ENCODE measurements around the gene MYH16. TPM values are rescaled to one million over a fixed set of nuclear protein-coding genes. Genes with fewer than 3 reads are reported as not detected.
"Not testable (repeated sequence)": the region's sequence is repeated elsewhere in the genome, so short reads cannot be mapped to it uniquely, and the experiment has no call there.

The MYH16 gene
- not detected for total RNA-seq
- polyA plus RNA-seq = not detected

- Histone ChIP-seq H3K36me3 (ENCODE audit: control insufficient read depth in 4 of 4, insufficient read depth in 3 of 4, low read depth in 1 of 4, low read length in 3 of 4) (no peaks in the 10 kb centered on the region), H3K27ac (ENCODE audit: low read depth in 1 of 2, low read length in 2 of 2) (no peak within 1 kb of the TSS), H3K9ac (ENCODE audit: low read depth in 1 of 2, low read length in 2 of 2) (no peak within 1 kb of the TSS), H3K4me3 (ENCODE audit: low read depth in 1 of 3, low read length in 3 of 3) (no peak within 1 kb of the TSS), H3K9me3 (ENCODE audit: control insufficient read depth in 4 of 4, low read length in 3 of 4) (no peaks in the 10 kb centered on the region), H3K4me1 (ENCODE audit: control insufficient read depth in 4 of 4, insufficient read depth in 4 of 4, low read length in 3 of 4) (no peaks in the 10 kb centered on the region), H3K27me3 (ENCODE audit: control insufficient read depth in 4 of 4, insufficient read depth in 4 of 4, low read length in 3 of 4) (no peaks in the 10 kb centered on the region)
- TF ChIP-seq MAX (IDR thresholded peaks at IDR 0.05) = no peak
- no peak for TF ChIP-seq RXRA (IDR thresholded peaks at IDR 0.05)
- TF ChIP-seq TAF1 (conservative IDR thresholded peaks at IDR 0.05) = no peak
- TF ChIP-seq RAD21 (IDR thresholded peaks at IDR 0.05) = no peak
- TF ChIP-seq GABPA (IDR thresholded peaks at IDR 0.05 in 1 of 2, conservative IDR thresholded peaks at IDR 0.05 in 1 of 2) = no peak
- no peak for TF ChIP-seq JUND (IDR thresholded peaks at IDR 0.05)
- TF ChIP-seq ZBTB33 (IDR thresholded peaks at IDR 0.05) = no peak
- no peak for TF ChIP-seq FOXA2 (IDR thresholded peaks at IDR 0.05)
- TF ChIP-seq, protein P1, sequence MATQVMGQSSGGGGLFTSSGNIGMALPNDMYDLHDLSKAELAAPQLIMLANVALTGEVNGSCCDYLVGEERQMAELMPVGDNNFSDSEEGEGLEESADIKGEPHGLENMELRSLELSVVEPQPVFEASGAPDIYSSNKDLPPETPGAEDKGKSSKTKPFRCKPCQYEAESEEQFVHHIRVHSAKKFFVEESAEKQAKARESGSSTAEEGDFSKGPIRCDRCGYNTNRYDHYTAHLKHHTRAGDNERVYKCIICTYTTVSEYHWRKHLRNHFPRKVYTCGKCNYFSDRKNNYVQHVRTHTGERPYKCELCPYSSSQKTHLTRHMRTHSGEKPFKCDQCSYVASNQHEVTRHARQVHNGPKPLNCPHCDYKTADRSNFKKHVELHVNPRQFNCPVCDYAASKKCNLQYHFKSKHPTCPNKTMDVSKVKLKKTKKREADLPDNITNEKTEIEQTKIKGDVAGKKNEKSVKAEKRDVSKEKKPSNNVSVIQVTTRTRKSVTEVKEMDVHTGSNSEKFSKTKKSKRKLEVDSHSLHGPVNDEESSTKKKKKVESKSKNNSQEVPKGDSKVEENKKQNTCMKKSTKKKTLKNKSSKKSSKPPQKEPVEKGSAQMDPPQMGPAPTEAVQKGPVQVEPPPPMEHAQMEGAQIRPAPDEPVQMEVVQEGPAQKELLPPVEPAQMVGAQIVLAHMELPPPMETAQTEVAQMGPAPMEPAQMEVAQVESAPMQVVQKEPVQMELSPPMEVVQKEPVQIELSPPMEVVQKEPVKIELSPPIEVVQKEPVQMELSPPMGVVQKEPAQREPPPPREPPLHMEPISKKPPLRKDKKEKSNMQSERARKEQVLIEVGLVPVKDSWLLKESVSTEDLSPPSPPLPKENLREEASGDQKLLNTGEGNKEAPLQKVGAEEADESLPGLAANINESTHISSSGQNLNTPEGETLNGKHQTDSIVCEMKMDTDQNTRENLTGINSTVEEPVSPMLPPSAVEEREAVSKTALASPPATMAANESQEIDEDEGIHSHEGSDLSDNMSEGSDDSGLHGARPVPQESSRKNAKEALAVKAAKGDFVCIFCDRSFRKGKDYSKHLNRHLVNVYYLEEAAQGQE (IDR thresholded peaks at IDR 0.05) = no peak
- TF ChIP-seq HNF4A (conservative IDR thresholded peaks at IDR 0.05) = no peak
- no peak for TF ChIP-seq FOXA1 (IDR thresholded peaks at IDR 0.05)
- no peak for TF ChIP-seq EGR1 (IDR thresholded peaks at IDR 0.05; ENCODE audit: low read depth in 2 of 2)
- TF ChIP-seq HNF4G (IDR thresholded peaks at IDR 0.05) = no peak
- TF ChIP-seq CTCF (IDR thresholded peaks at IDR 0.05; ENCODE audit: low read depth, low read length, missing input control) = no peak
- no peak for TF ChIP-seq YY1 (IDR thresholded peaks at IDR 0.05)
- TF ChIP-seq SP1 (IDR thresholded peaks at IDR 0.05) = no peak
- TF ChIP-seq, protein P2, sequence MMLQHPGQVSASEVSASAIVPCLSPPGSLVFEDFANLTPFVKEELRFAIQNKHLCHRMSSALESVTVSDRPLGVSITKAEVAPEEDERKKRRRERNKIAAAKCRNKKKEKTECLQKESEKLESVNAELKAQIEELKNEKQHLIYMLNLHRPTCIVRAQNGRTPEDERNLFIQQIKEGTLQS (IDR thresholded peaks at IDR 0.05) = no peak
- TF ChIP-seq NR2F2 (IDR thresholded peaks at IDR 0.05) = no peak
- WGBS = 97% methylated on average over 2 of the region's 2 CpGs
- no peak for DNase-seq (ENCODE audit: low spot score)
Measured at GRCh38 chr7:99272476-99273045, at the start of gene MYH16. Gene MYH16 (plus strand): TSS chr7:99272839.

GRCh38 chr7:99224263-99224898 is 48.3 kb upstream of the MYH16 start:
- not testable (repeated sequence) for H3K36me3 ChIP-seq (ENCODE audit: control insufficient read depth in 4 of 4, insufficient read depth in 3 of 4, low read depth in 1 of 4, low read length in 3 of 4); H3K4me1 ChIP-seq (ENCODE audit: control insufficient read depth in 4 of 4, insufficient read depth in 4 of 4, low read length in 3 of 4); H3K9me3 ChIP-seq (ENCODE audit: control insufficient read depth in 4 of 4, low read length in 3 of 4); H3K4me3 ChIP-seq (ENCODE audit: low read depth in 1 of 3, low read length in 3 of 3); DNase-seq (ENCODE audit: low spot score); H3K27ac ChIP-seq (ENCODE audit: low read depth in 1 of 2, low read length in 2 of 2); H3K9ac ChIP-seq (ENCODE audit: low read depth in 1 of 2, low read length in 2 of 2); H3K27me3 ChIP-seq (ENCODE audit: control insufficient read depth in 4 of 4, insufficient read depth in 4 of 4, low read length in 3 of 4)
- 76% methylated on average over 15 of the region's 15 CpGs for WGBS
